ENCODE measurements around the gene EGFL7.

The EGFL7 gene

GRCh38 chr9:136670576-136671253, 8.0 kb downstream of the EGFL7 start:
- no peak for DNase-seq (ENCODE audit: low spot score)
- in situ Hi-C loops (cut with MboI; ENCODE audit: low sequenced_read_pairs, unreplicated experiment): no loop called here
- TF ChIP-seq CTCF (IDR thresholded peaks at IDR 0.05; ENCODE audit: borderline replicate concordance, control extremely low read depth, extremely low read depth, insufficient read depth, missing control alignments): no peak

GRCh38 chr9:136671254-136671614, 8.5 kb downstream of the EGFL7 start:
- DNase-seq (ENCODE audit: low spot score): no peak
- in situ Hi-C loops (cut with MboI; ENCODE audit: low sequenced_read_pairs, unreplicated experiment): no loop called here

GRCh38 chr9:136671646-136672430, 9.1 kb downstream of the EGFL7 start:
- in situ Hi-C loops (cut with MboI; ENCODE audit: low sequenced_read_pairs, unreplicated experiment): no loop called here
- peak; percentile 87 for DNase-seq (ENCODE audit: low spot score)
- peak; percentile 67 for TF ChIP-seq CTCF (IDR thresholded peaks at IDR 0.05; ENCODE audit: borderline replicate concordance, control extremely low read depth, extremely low read depth, insufficient read depth, missing control alignments)

More at GRCh38 chr9:136671254-136671614, 8.5 kb downstream of the EGFL7 start:
- TF ChIP-seq CTCF (IDR thresholded peaks at IDR 0.05; ENCODE audit: borderline replicate concordance, control extremely low read depth, extremely low read depth, insufficient read depth, missing control alignments): no peak

GRCh38 chr9:136672431-136673087, 9.8 kb downstream of the EGFL7 start:
- DNase-seq (ENCODE audit: low spot score): no peak
- in situ Hi-C loops (cut with MboI; ENCODE audit: low sequenced_read_pairs, unreplicated experiment): no loop called here
- TF ChIP-seq CTCF (IDR thresholded peaks at IDR 0.05; ENCODE audit: borderline replicate concordance, control extremely low read depth, extremely low read depth, insufficient read depth, missing control alignments): no peak

- no peak for DNase-seq (ENCODE audit: low spot score)
- TF ChIP-seq CTCF (IDR thresholded peaks at IDR 0.05; ENCODE audit: borderline replicate concordance, control extremely low read depth, extremely low read depth, insufficient read depth, missing control alignments): no peak
- in situ Hi-C loops (cut with MboI; ENCODE audit: low sequenced_read_pairs, unreplicated experiment): no loop called here
Observed at GRCh38 chr9:136673088-136673974, 10.6 kb downstream of the EGFL7 start.
